ENCODE results near the gene MXRA7.

The MXRA7 gene

GRCh38 chr17:76686538-76687297 lies 24.0 kb downstream of the MXRA7 start:
- no peaks in the 10 kb centered on the region for H3K9me3 ChIP-seq (ENCODE audit: control insufficient read depth in 5 of 5, low read length in 5 of 5)
- H3K9ac ChIP-seq (ENCODE audit: low read length in 5 of 5) = peak overlapping the region in 2 of 5 donors; percentile 7 to 15
- H3K27me3 ChIP-seq (ENCODE audit: control insufficient read depth in 5 of 5, insufficient read depth in 4 of 5, low read length in 5 of 5) = no peaks in the 10 kb centered on the region
- no peak overlapping the region for H3K4me3 ChIP-seq (ENCODE audit: low read depth in 1 of 5, low read length in 5 of 5)
- peaks cover 12 to 53% (median 51%) of the 10 kb centered on the region in 5 donors for H3K4me1 ChIP-seq (ENCODE audit: control insufficient read depth in 5 of 5, insufficient read depth in 5 of 5, low read length in 5 of 5)
- peak overlapping the region; percentile 83 for H3K27ac ChIP-seq (ENCODE audit: low read depth, low read length)
- H3K36me3 ChIP-seq (ENCODE audit: control insufficient read depth in 5 of 5, insufficient read depth in 5 of 5, low read length in 5 of 5) = peaks cover 0 to 30% (median 19%) of the 10 kb centered on the region in 5 donors

- H3K4me3 ChIP-seq (ENCODE audit: low read depth in 1 of 5, low read length in 5 of 5) = no peak overlapping the region
- H3K36me3 ChIP-seq (ENCODE audit: control insufficient read depth in 5 of 5, insufficient read depth in 5 of 5, low read length in 5 of 5) = peaks cover 0 to 30% (median 19%) of the 10 kb centered on the region in 5 donors
- no peaks in the 10 kb centered on the region for H3K27me3 ChIP-seq (ENCODE audit: control insufficient read depth in 5 of 5, insufficient read depth in 4 of 5, low read length in 5 of 5)
- peaks cover 14 to 62% (median 54%) of the 10 kb centered on the region in 5 donors for H3K4me1 ChIP-seq (ENCODE audit: control insufficient read depth in 5 of 5, insufficient read depth in 5 of 5, low read length in 5 of 5)
- no peak overlapping the region for H3K27ac ChIP-seq (ENCODE audit: low read depth, low read length)
- H3K9me3 ChIP-seq (ENCODE audit: control insufficient read depth in 5 of 5, low read length in 5 of 5) = no peaks in the 10 kb centered on the region
- no peak overlapping the region for H3K9ac ChIP-seq (ENCODE audit: low read length in 5 of 5)
Measured at GRCh38 chr17:76685846-76686245, 24.9 kb downstream of the MXRA7 start.

- Histone ChIP-seq H3K4me3 (ENCODE audit: low read depth in 1 of 5, low read length in 5 of 5) (no peak overlapping the region), H3K9ac (ENCODE audit: low read length in 5 of 5) (no peak overlapping the region), H3K27ac (ENCODE audit: low read depth, low read length) (no peak overlapping the region), H3K36me3 (ENCODE audit: control insufficient read depth in 5 of 5, insufficient read depth in 5 of 5, low read length in 5 of 5) (peaks cover 0 to 32% (median 19%) of the 10 kb centered on the region in 5 donors), H3K4me1 (ENCODE audit: control insufficient read depth in 5 of 5, insufficient read depth in 5 of 5, low read length in 5 of 5) (peaks cover 14 to 62% (median 54%) of the 10 kb centered on the region in 5 donors), H3K9me3 (ENCODE audit: control insufficient read depth in 5 of 5, low read length in 5 of 5) (no peaks in the 10 kb centered on the region), H3K27me3 (ENCODE audit: control insufficient read depth in 5 of 5, insufficient read depth in 4 of 5, low read length in 5 of 5) (no peaks in the 10 kb centered on the region)
Measured at GRCh38 chr17:76685366-76685765, 25.4 kb downstream of the MXRA7 start.

- peaks cover 0 to 34% (median 19%) of the 10 kb centered on the region in 5 donors for H3K36me3 ChIP-seq (ENCODE audit: control insufficient read depth in 5 of 5, insufficient read depth in 5 of 5, low read length in 5 of 5)
- H3K4me1 ChIP-seq (ENCODE audit: control insufficient read depth in 5 of 5, insufficient read depth in 5 of 5, low read length in 5 of 5) = peaks cover 14 to 59% (median 50%) of the 10 kb centered on the region in 5 donors
- no peak overlapping the region for H3K27ac ChIP-seq (ENCODE audit: low read depth, low read length)
- H3K9ac ChIP-seq (ENCODE audit: low read length in 5 of 5) = no peak overlapping the region
- H3K4me3 ChIP-seq (ENCODE audit: low read depth in 1 of 5, low read length in 5 of 5) = no peak overlapping the region
- no peaks in the 10 kb centered on the region for H3K9me3 ChIP-seq (ENCODE audit: control insufficient read depth in 5 of 5, low read length in 5 of 5)
- no peaks in the 10 kb centered on the region for H3K27me3 ChIP-seq (ENCODE audit: control insufficient read depth in 5 of 5, insufficient read depth in 4 of 5, low read length in 5 of 5)
Measured at GRCh38 chr17:76684756-76685155, 26.0 kb downstream of the MXRA7 start.

- H3K27ac ChIP-seq (ENCODE audit: low read depth, low read length) = no peak overlapping the region
Measured at GRCh38 chr17:76683921-76684745, 26.6 kb downstream of the MXRA7 start.

GRCh38 chr17:76683011-76683755 lies 27.6 kb downstream of the MXRA7 start:
- no peaks in the 10 kb centered on the region for H3K9me3 ChIP-seq (ENCODE audit: control insufficient read depth in 5 of 5, low read length in 5 of 5)
- H3K4me3 ChIP-seq (ENCODE audit: low read depth in 1 of 5, low read length in 5 of 5) = no peak overlapping the region
- peaks cover 0 to 41% (median 26%) of the 10 kb centered on the region in 5 donors for H3K36me3 ChIP-seq (ENCODE audit: control insufficient read depth in 5 of 5, insufficient read depth in 5 of 5, low read length in 5 of 5)
- H3K9ac ChIP-seq (ENCODE audit: low read length in 5 of 5) = no peak overlapping the region
- H3K4me1 ChIP-seq (ENCODE audit: control insufficient read depth in 5 of 5, insufficient read depth in 5 of 5, low read length in 5 of 5) = peaks cover 9 to 45% (median 37%) of the 10 kb centered on the region in 5 donors
- no peaks in the 10 kb centered on the region for H3K27me3 ChIP-seq (ENCODE audit: control insufficient read depth in 5 of 5, insufficient read depth in 4 of 5, low read length in 5 of 5)
- no peak overlapping the region for H3K27ac ChIP-seq (ENCODE audit: low read depth, low read length)

More at GRCh38 chr17:76683921-76684745, 26.6 kb downstream of the MXRA7 start:
- H3K27me3 ChIP-seq (ENCODE audit: control insufficient read depth in 5 of 5, insufficient read depth in 4 of 5, low read length in 5 of 5) = no peaks in the 10 kb centered on the region
- no peaks in the 10 kb centered on the region for H3K9me3 ChIP-seq (ENCODE audit: control insufficient read depth in 5 of 5, low read length in 5 of 5)
- H3K4me1 ChIP-seq (ENCODE audit: control insufficient read depth in 5 of 5, insufficient read depth in 5 of 5, low read length in 5 of 5) = peaks cover 14 to 54% (median 46%) of the 10 kb centered on the region in 5 donors
- no peak overlapping the region for H3K9ac ChIP-seq (ENCODE audit: low read length in 5 of 5)
- H3K36me3 ChIP-seq (ENCODE audit: control insufficient read depth in 5 of 5, insufficient read depth in 5 of 5, low read length in 5 of 5) = peaks cover 0 to 34% (median 20%) of the 10 kb centered on the region in 5 donors
- no peak overlapping the region for H3K4me3 ChIP-seq (ENCODE audit: low read depth in 1 of 5, low read length in 5 of 5)

GRCh38 chr17:76682296-76682695 lies 28.5 kb downstream of the MXRA7 start:
- peaks cover 0 to 50% (median 33%) of the 10 kb centered on the region in 5 donors for H3K36me3 ChIP-seq (ENCODE audit: control insufficient read depth in 5 of 5, insufficient read depth in 5 of 5, low read length in 5 of 5)
- peak overlapping the region in 1 of 5 donors; percentile 14 for H3K9ac ChIP-seq (ENCODE audit: low read length in 5 of 5)
- no peak overlapping the region for H3K4me3 ChIP-seq (ENCODE audit: low read depth in 1 of 5, low read length in 5 of 5)
- no peaks in the 10 kb centered on the region for H3K9me3 ChIP-seq (ENCODE audit: control insufficient read depth in 5 of 5, low read length in 5 of 5)
- peak overlapping the region; percentile 30 for H3K27ac ChIP-seq (ENCODE audit: low read depth, low read length)
- no peaks in the 10 kb centered on the region for H3K27me3 ChIP-seq (ENCODE audit: control insufficient read depth in 5 of 5, insufficient read depth in 4 of 5, low read length in 5 of 5)
- H3K4me1 ChIP-seq (ENCODE audit: control insufficient read depth in 5 of 5, insufficient read depth in 5 of 5, low read length in 5 of 5) = peaks cover 6 to 36% (median 28%) of the 10 kb centered on the region in 5 donors

GRCh38 chr17:76681222-76682137 lies 29.3 kb downstream of the MXRA7 start:
- Histone ChIP-seq H3K9ac (ENCODE audit: low read length in 5 of 5) (peak overlapping the region in 1 of 5 donors; percentile 14), H3K36me3 (ENCODE audit: control insufficient read depth in 5 of 5, insufficient read depth in 5 of 5, low read length in 5 of 5) (peaks cover 0 to 58% (median 40%) of the 10 kb centered on the region in 5 donors), H3K27me3 (ENCODE audit: control insufficient read depth in 5 of 5, insufficient read depth in 4 of 5, low read length in 5 of 5) (no peaks in the 10 kb centered on the region), H3K4me3 (ENCODE audit: low read depth in 1 of 5, low read length in 5 of 5) (no peak overlapping the region), H3K4me1 (ENCODE audit: control insufficient read depth in 5 of 5, insufficient read depth in 5 of 5, low read length in 5 of 5) (peaks cover 3 to 28% (median 20%) of the 10 kb centered on the region in 5 donors), H3K27ac (ENCODE audit: low read depth, low read length) (peak overlapping the region; percentile 30), H3K9me3 (ENCODE audit: control insufficient read depth in 5 of 5, low read length in 5 of 5) (no peaks in the 10 kb centered on the region)

- H3K27me3 ChIP-seq (ENCODE audit: control insufficient read depth in 5 of 5, insufficient read depth in 4 of 5, low read length in 5 of 5) = no peaks in the 10 kb centered on the region
- peaks cover 3 to 23% (median 18%) of the 10 kb centered on the region in 5 donors for H3K4me1 ChIP-seq (ENCODE audit: control insufficient read depth in 5 of 5, insufficient read depth in 5 of 5, low read length in 5 of 5)
- no peak overlapping the region for H3K4me3 ChIP-seq (ENCODE audit: low read depth in 1 of 5, low read length in 5 of 5)
- no peaks in the 10 kb centered on the region for H3K9me3 ChIP-seq (ENCODE audit: control insufficient read depth in 5 of 5, low read length in 5 of 5)
- H3K9ac ChIP-seq (ENCODE audit: low read length in 5 of 5) = no peak overlapping the region
- H3K27ac ChIP-seq (ENCODE audit: low read depth, low read length) = no peak overlapping the region
- peaks cover 0 to 54% (median 35%) of the 10 kb centered on the region in 5 donors for H3K36me3 ChIP-seq (ENCODE audit: control insufficient read depth in 5 of 5, insufficient read depth in 5 of 5, low read length in 5 of 5)
Measured at GRCh38 chr17:76679239-76679638, 31.5 kb downstream of the MXRA7 start.

All from subcutaneous abdominal adipose tissue (tissue), 5 donors.